ENCODE results near the gene CAPN14.

- no peak for TF ChIP-seq CTCF (IDR thresholded peaks at IDR 0.05)
- no peak for TF ChIP-seq POLR2AphosphoS5 (IDR thresholded peaks at IDR 0.05)
Observed at GRCh38 chr2:31151501-31151900, 65.8 kb downstream of the CAPN14 start.

Data from gastroesophageal sphincter (tissue), 3 donors.